Panc1 (cell line): Measurements from ENCODE around the gene MLEC.

Experiments
- CTCF ChIP-seq: fragments of 450-650 bp; IDR thresholded peaks from 2 replicates; pipeline ENCODE4 v1.5.1; 2017; ENCODE audit warnings: mild to moderate bottlenecking
- POLR2AphosphoS5 ChIP-seq: IDR thresholded peaks from 2 replicates; pipeline ENCODE4 v1.6.1; 2012; ENCODE audit warnings: mild to moderate bottlenecking, low read depth, low read length, moderate library complexity
- REST ChIP-seq, 2 experiments: IDR thresholded peaks; 2 replicates each; pipeline ENCODE4 v1.6.1; 2011 to 2012; ENCODE audit warnings: low read depth in 2 of 2, control low read depth in 1 of 2, low read length in 1 of 2, mild to moderate bottlenecking in 1 of 2, moderate library complexity in 1 of 2; ENCODE audit not compliant: insufficient read depth in 1 of 2
- TCF7L2 ChIP-seq: IDR thresholded peaks from 2 replicates; pipeline ENCODE4 v1.6.1; 2011; ENCODE audit warnings: mild to moderate bottlenecking, low read depth, low read length, inconsistent platforms

- TF ChIP-seq POLR2AphosphoS5 (no peak), CTCF (no peak), REST (IDR thresholded peaks at IDR 0.05; ENCODE audit: insufficient read depth in 1 of 2, low read depth in 2 of 2, low read length in 1 of 2) (no peak), TCF7L2 (no peak)
These were observed 35.1 kb upstream of the MLEC start for GRCh38 chr12:120651821-120652220.
